HepG2 (cell line): ENCODE results near the gene IKZF3. TPM values are rescaled to one million over a fixed set of nuclear protein-coding genes. Genes with fewer than 3 reads are reported as not detected.

Source experiments
- AHR ChIP-seq: IDR thresholded peaks from 2 replicates; pipeline ENCODE4 v1.6.1; 2018; ENCODE audit warnings: missing genetic modification reagents, missing compliant biosample characterization
- DMTF1 ChIP-seq: sonication (generic); formaldehyde crosslinking; IDR thresholded peaks from 2 replicates; pipeline ENCODE4 v1.4.0; 2020; ENCODE audit warnings: mild to moderate bottlenecking, missing genetic modification reagents
- DPF2 ChIP-seq: sonication (generic); formaldehyde crosslinking; IDR thresholded peaks from 2 replicates; pipeline ENCODE4 v1.4.0; 2020; ENCODE audit warnings: mild to moderate bottlenecking, low read depth, missing genetic modification reagents, borderline replicate concordance
- EHMT2 ChIP-seq: fragments of 200-600 bp; sonication (generic); IDR thresholded peaks from 2 replicates; pipeline ENCODE4 v1.7.0; 2017; ENCODE audit warnings: antibody characterized with exemption, low read depth, low read length, borderline replicate concordance
- EZH2 ChIP-seq: conservative IDR thresholded peaks from 2 replicates; pipeline ENCODE4 v1.6.1; 2012; ENCODE audit warnings: mild to moderate bottlenecking, low read depth, low read length, moderate library complexity
- PHF20 ChIP-seq: sonication (generic); formaldehyde crosslinking; IDR thresholded peaks from 2 replicates; pipeline ENCODE4 v1.5.0; 2020; ENCODE audit warnings: mild to moderate bottlenecking, missing genetic modification reagents
- PLSCR1 ChIP-seq: sonication (generic); formaldehyde crosslinking; IDR thresholded peaks from 2 replicates; pipeline ENCODE4 v1.5.0; 2020; ENCODE audit warnings: missing genetic modification reagents, mild to moderate bottlenecking, borderline replicate concordance
- RCOR2 ChIP-seq: IDR thresholded peaks from 2 replicates; pipeline ENCODE4 v1.6.1; 2016; ENCODE audit warnings: missing biosample characterization, missing genetic modification reagents
- RFX1 ChIP-seq: fragments of 450-650 bp; IDR thresholded peaks from 2 replicates; pipeline ENCODE4 v1.6.1; 2017
- SOX6 ChIP-seq, 2 experiments: fragments of 450-650 bp in 1 of 2; sonication (generic) in 1 of 2; formaldehyde crosslinking in 1 of 2; IDR thresholded peaks; 2 replicates each; pipeline versions ENCODE4 v1.4.0 to v1.6.1; 2017 to 2020; ENCODE audit warnings: antibody characterized with exemption in 1 of 2, mild to moderate bottlenecking in 1 of 2, missing genetic modification reagents in 1 of 2
- SP5 ChIP-seq: IDR thresholded peaks from 2 replicates; pipeline ENCODE4 v1.6.1; 2016; ENCODE audit warnings: low read depth, borderline replicate concordance
- ZNF296 ChIP-seq: sonication (generic); formaldehyde crosslinking; conservative IDR thresholded peaks from 2 replicates; pipeline ENCODE4 v1.5.0; 2020; ENCODE audit warnings: mild to moderate bottlenecking, missing genetic modification reagents
- ZNF333 ChIP-seq: sonication (generic); formaldehyde crosslinking; IDR thresholded peaks from 2 replicates; pipeline ENCODE4 v1.4.0; 2020; ENCODE audit warnings: mild to moderate bottlenecking, missing genetic modification reagents, borderline replicate concordance
- ZNF552 ChIP-seq: sonication (generic); formaldehyde crosslinking; IDR thresholded peaks from 2 replicates; pipeline ENCODE4 v1.9.0; 2022; ENCODE audit warnings: missing genetic modification reagents, mild to moderate bottlenecking, borderline replicate concordance
- ZNF740 ChIP-seq: sonication (generic); formaldehyde crosslinking; IDR thresholded peaks from 2 replicates; pipeline ENCODE4 v1.4.0; 2020; ENCODE audit warnings: missing genetic modification reagents
- ZNF839 ChIP-seq: sonication (generic); formaldehyde crosslinking; IDR thresholded peaks from 2 replicates; pipeline ENCODE4 v1.4.0; 2020; ENCODE audit warnings: missing genetic modification reagents, mild to moderate bottlenecking, borderline replicate concordance
- ZSCAN25 ChIP-seq: sonication (generic); formaldehyde crosslinking; IDR thresholded peaks from 2 replicates; pipeline ENCODE4 v1.8.0; 2022; ENCODE audit warnings: mild to moderate bottlenecking, missing genetic modification reagents
- polyA plus RNA-seq, 8 experiments: library from polyadenylated mRNA; depleted of rRNA in 3 of 8; stranded (reverse) in 7 of 8; unstranded in 1 of 8; fragments of >200 nt; fragmentation: Illumina TruSeq in 4 of 8; extraction: Trizol in 4 of 8; gene quantifications; 2 replicates each; pipeline versions ENCODE4 v1.2.1 to v1.2.3, GENCODE V29; 2011 to 2016; ENCODE audit warnings: low read depth in 4 of 8, missing spikeins in 1 of 8, mixed read lengths in 1 of 8; ENCODE audit not compliant: insufficient read depth in 1 of 8
- total RNA-seq, 5 experiments: library from RNA; depleted of rRNA; stranded (reverse); fragments of >200 nt; fragmentation: Illumina TruSeq; extraction: Trizol; gene quantifications; 2 replicates each; pipeline ENCODE4 v1.2.3, GENCODE V29; 2016; ENCODE audit warnings: low read depth in 1 of 5
- TF ChIP-seq, protein P1 (sequence below): sonication (generic); formaldehyde crosslinking; IDR thresholded peaks from 2 replicates; pipeline ENCODE4 v1.5.0; 2020; ENCODE audit warnings: missing genetic modification reagents
- TF ChIP-seq, protein P2 (sequence below): sonication (generic); formaldehyde crosslinking; IDR thresholded peaks from 2 replicates; pipeline ENCODE4 v1.5.0; 2020; ENCODE audit warnings: missing genetic modification reagents, mild to moderate bottlenecking, borderline replicate concordance

IKZF3 gene
- total and polyA plus RNA-seq, 2 of the 13 experiments (the other 11 are each of a cell fraction or from before 2014, with no cell fraction given) = not detected

- TF ChIP-seq, protein P1, sequence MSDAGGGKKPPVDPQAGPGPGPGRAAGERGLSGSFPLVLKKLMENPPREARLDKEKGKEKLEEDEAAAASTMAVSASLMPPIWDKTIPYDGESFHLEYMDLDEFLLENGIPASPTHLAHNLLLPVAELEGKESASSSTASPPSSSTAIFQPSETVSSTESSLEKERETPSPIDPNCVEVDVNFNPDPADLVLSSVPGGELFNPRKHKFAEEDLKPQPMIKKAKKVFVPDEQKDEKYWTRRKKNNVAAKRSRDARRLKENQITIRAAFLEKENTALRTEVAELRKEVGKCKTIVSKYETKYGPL (CRISPR knock-in tag) = peak; percentile 77
- TF ChIP-seq, protein P2, sequence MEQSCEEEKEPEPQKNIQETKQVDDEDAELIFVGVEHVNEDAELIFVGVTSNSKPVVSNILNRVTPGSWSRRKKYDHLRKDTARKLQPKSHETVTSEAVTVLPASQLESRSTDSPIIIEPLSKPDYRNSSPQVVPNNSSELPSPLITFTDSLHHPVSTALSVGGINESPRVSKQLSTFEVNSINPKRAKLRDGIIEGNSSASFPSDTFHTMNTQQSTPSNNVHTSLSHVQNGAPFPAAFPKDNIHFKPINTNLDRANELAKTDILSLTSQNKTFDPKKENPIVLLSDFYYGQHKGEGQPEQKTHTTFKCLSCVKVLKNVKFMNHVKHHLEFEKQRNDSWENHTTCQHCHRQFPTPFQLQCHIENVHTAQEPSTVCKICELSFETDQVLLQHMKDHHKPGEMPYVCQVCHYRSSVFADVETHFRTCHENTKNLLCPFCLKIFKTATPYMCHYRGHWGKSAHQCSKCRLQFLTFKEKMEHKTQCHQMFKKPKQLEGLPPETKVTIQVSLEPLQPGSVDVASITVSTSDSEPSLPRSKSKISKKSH (CRISPR knock-in tag) = 0 out of 2 replicates have a peak, but pooled peaks have one; percentile 5
- TF ChIP-seq RCOR2 (CRISPR knock-in tag) (0 out of 2 replicates have a peak, but pooled peaks have one; percentile 37), ZNF296 (peak; percentile 91), EHMT2 (no peak), ZSCAN25 (peak; percentile 84), EZH2 (no peak), RFX1 (no peak), AHR (CRISPR knock-in tag) (no peak; the same call in none of the 2 replicates), DMTF1 (CRISPR knock-in tag) (peak; percentile 95), SOX6 (IDR thresholded peaks at IDR 0.05) (no peak), SOX6 (CRISPR knock-in tag; IDR thresholded peaks at IDR 0.05) (peak; percentile 72), ZNF839 (CRISPR knock-in tag) (no peak), ZNF552 (peak; percentile 97; the same call in 1 of the 2 replicates), PHF20 (peak; percentile 74), SP5 (CRISPR knock-in tag) (peak; percentile 65), ZNF740 (CRISPR knock-in tag) (peak; percentile 59), DPF2 (CRISPR knock-in tag) (no peak), PLSCR1 (CRISPR knock-in tag) (no peak), ZNF333 (CRISPR knock-in tag) (no peak; the same call in 1 of the 2 replicates)
These were observed 109.8 kb downstream of the IKZF3 start (continued) for GRCh38 chr17:39754161-39754957.
